Measurements from ENCODE around the gene EFHC1.

EFHC1 gene

DNA sequence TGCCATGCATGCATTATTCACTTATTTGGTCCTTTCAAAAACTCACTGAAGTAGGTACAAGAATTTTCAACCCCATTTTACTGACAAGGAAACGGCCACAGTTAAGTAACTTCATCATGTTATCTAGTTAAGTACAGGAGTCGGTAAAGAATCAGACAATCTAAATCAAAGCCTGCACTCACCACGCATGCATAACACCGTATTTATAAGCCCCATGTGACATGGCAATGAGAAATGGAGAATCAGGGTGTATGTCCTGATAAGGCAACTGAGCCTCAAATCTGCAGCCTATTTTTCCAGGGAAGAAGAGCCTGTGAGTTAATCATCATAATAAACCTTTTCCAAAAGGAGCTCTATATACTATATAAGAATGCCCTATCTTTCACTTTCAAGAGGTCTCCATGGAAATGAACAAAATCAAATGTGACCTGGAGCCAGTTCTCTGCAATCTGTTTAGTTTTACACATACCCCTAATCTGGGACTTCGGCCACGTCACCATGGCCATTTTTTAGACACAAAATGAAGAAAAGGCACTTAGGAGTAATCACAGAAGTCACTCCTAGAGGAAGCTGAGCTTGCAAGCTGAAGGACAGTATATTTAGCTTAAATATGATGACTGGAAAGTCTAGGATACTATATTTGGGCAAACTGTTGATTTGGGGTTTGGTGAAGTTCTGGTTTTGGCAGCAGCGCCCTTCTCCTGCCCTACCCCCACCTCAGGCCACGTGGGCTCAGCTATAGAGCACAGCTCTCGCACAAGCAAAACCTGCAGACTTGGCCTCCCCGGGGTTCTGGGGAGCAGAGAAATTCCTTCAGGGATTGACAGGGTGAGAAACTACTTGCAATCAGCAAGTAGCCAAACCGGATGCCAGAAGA, 137.5 kb downstream of the EFHC1 start:
- Histone ChIP-seq H3K9me2 (replicated peaks; ENCODE audit: insufficient read depth, low read length) (no peaks in the 10 kb centered on the region), H2AFZ (ENCODE audit: low read length) (no peak overlapping the region), H3K9me3 (replicated peaks; ENCODE audit: insufficient read depth, low read length) (no peaks in the 10 kb centered on the region), H3K4me3 (ENCODE audit: low read length) (peak overlapping the region; percentile 28), H3K27me3 (replicated peaks; ENCODE audit: insufficient read depth, low read length) (no peaks in the 10 kb centered on the region), H3K9ac (ENCODE audit: low read length) (peak overlapping the region; percentile 58), H3K79me2 (ENCODE audit: low read length) (peaks cover 100% of the 10 kb centered on the region), H3F3A (ENCODE audit: insufficient read depth, low read length) (peaks cover 63% of the 10 kb centered on the region), H4K20me1 (ENCODE audit: insufficient read depth, low read length) (no peaks in the 10 kb centered on the region), H3K36me3 (replicated peaks; ENCODE audit: insufficient read depth, low read length) (0 out of 2 replicates have a peak, but pooled peaks cover 2% of the 10 kb centered on the region), H3K4me1 (ENCODE audit: low read length) (peaks cover 82% of the 10 kb centered on the region), H3K4me2 (ENCODE audit: low read depth, low read length) (peak overlapping the region; percentile 65), H3K27ac (ENCODE audit: low read length) (peak overlapping the region; percentile 85)
- TF ChIP-seq EZH2 (optimal IDR thresholded peaks at IDR 0.05; ENCODE audit: low read depth, low read length) (no peak), EZH2phosphoT487 (IDR thresholded peaks at IDR 0.05; ENCODE audit: low read length) (no peak)
- TF ChIP-seq, protein P1, sequence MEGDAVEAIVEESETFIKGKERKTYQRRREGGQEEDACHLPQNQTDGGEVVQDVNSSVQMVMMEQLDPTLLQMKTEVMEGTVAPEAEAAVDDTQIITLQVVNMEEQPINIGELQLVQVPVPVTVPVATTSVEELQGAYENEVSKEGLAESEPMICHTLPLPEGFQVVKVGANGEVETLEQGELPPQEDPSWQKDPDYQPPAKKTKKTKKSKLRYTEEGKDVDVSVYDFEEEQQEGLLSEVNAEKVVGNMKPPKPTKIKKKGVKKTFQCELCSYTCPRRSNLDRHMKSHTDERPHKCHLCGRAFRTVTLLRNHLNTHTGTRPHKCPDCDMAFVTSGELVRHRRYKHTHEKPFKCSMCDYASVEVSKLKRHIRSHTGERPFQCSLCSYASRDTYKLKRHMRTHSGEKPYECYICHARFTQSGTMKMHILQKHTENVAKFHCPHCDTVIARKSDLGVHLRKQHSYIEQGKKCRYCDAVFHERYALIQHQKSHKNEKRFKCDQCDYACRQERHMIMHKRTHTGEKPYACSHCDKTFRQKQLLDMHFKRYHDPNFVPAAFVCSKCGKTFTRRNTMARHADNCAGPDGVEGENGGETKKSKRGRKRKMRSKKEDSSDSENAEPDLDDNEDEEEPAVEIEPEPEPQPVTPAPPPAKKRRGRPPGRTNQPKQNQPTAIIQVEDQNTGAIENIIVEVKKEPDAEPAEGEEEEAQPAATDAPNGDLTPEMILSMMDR (IDR thresholded peaks at IDR 0.05; ENCODE audit: low read length): no peak
- peak; percentile 70 for DNase-seq

DNA sequence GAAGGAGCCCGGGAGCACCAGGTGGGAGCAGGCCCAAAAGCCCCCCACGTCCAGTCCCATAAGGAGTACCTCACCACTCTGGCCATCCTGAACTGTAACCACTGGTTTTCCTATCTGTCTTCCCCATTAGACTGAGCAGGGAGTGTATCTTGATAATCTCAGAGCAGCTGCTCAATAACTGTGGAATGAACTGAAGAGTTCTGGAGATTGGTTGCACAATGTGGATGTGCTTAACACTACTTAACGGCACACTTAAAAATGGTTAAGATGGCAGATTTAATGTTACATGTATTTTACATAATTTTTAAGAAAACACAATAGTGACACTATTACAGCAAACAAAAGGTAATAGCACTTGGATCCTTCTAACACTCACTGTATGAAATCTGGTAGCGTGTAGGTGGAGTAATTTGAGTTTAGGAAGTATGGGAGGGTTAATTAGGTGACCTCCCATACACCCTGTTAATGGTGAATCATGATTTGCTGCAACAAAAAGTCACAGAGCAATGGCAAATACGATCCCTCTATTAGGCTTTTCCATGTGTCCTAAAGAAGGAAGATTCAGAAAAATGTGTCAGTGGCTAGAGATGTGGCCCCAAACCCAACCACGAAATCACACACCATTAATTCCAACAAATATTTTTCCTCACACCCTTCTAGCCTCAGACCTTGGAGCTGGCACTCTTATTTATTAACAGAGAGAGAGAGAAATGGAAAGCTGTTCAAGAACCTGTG, 138.3 kb downstream of the EFHC1 start:
- H3K4me2 ChIP-seq (ENCODE audit: low read depth, low read length): peak overlapping the region; percentile 65
- H3K27ac ChIP-seq (ENCODE audit: low read length): peak overlapping the region; percentile 85
- H3K79me2 ChIP-seq (ENCODE audit: low read length): peaks cover 100% of the 10 kb centered on the region
- peak overlapping the region; percentile 28 for H3K4me3 ChIP-seq (ENCODE audit: low read length)
- H3K9me3 ChIP-seq (replicated peaks; ENCODE audit: insufficient read depth, low read length): no peaks in the 10 kb centered on the region
- H3K9ac ChIP-seq (ENCODE audit: low read length): peak overlapping the region; percentile 58
- 0 out of 2 replicates have a peak, but pooled peaks cover 2% of the 10 kb centered on the region for H3K36me3 ChIP-seq (replicated peaks; ENCODE audit: insufficient read depth, low read length)
- H3K9me2 ChIP-seq (replicated peaks; ENCODE audit: insufficient read depth, low read length): no peaks in the 10 kb centered on the region
- TF ChIP-seq, protein P1 (IDR thresholded peaks at IDR 0.05; ENCODE audit: low read length): no peak
- TF ChIP-seq EZH2 (optimal IDR thresholded peaks at IDR 0.05; ENCODE audit: low read depth, low read length): no peak
- TF ChIP-seq EZH2phosphoT487 (IDR thresholded peaks at IDR 0.05; ENCODE audit: low read length): no peak
- peaks cover 55% of the 10 kb centered on the region for H3F3A ChIP-seq (ENCODE audit: insufficient read depth, low read length)
- no peaks in the 10 kb centered on the region for H3K27me3 ChIP-seq (replicated peaks; ENCODE audit: insufficient read depth, low read length)
- no peak overlapping the region for H2AFZ ChIP-seq (ENCODE audit: low read length)
- DNase-seq: no peak
- H3K4me1 ChIP-seq (ENCODE audit: low read length): peaks cover 78% of the 10 kb centered on the region
- no peaks in the 10 kb centered on the region for H4K20me1 ChIP-seq (ENCODE audit: insufficient read depth, low read length)

DNA sequence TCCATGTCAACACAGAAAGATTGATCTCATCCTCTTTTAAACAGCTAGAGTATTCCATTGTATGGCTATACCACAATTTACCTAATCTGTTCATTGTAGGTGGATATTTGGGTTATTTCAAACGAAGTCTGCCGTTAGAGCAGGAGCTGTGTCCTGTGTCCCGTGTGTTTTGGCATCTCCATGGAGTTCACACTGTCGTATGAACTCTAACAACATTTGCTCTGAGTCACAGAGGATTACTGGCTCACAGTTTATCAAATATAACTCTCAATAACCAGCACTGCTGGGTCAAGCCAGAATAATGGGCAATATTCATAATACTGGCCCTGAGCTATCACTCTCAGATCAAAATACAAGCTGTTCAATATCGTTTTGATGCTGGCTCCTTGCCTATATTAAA, 140.3 kb downstream of the EFHC1 start:
- peaks cover 17% of the 10 kb centered on the region for H4K20me1 ChIP-seq (ENCODE audit: insufficient read depth, low read length)
- no peaks in the 10 kb centered on the region for H3K27me3 ChIP-seq (replicated peaks; ENCODE audit: insufficient read depth, low read length)
- TF ChIP-seq, protein P1 (IDR thresholded peaks at IDR 0.05; ENCODE audit: low read length): no peak
- TF ChIP-seq EZH2 (optimal IDR thresholded peaks at IDR 0.05; ENCODE audit: low read depth, low read length) (no peak), EZH2phosphoT487 (IDR thresholded peaks at IDR 0.05; ENCODE audit: low read length) (no peak)
- no peak overlapping the region for H3K9ac ChIP-seq (ENCODE audit: low read length)
- no peak overlapping the region for H2AFZ ChIP-seq (ENCODE audit: low read length)
- H3K27ac ChIP-seq (ENCODE audit: low read length): peak overlapping the region; percentile 37; the same call in 1 of the 2 replicates
- H3K9me3 ChIP-seq (replicated peaks; ENCODE audit: insufficient read depth, low read length): no peaks in the 10 kb centered on the region
- H3K36me3 ChIP-seq (replicated peaks; ENCODE audit: insufficient read depth, low read length): 0 out of 2 replicates have a peak, but pooled peaks cover 8% of the 10 kb centered on the region
- no peak for DNase-seq
- peaks cover 35% of the 10 kb centered on the region for H3F3A ChIP-seq (ENCODE audit: insufficient read depth, low read length)
- H3K79me2 ChIP-seq (ENCODE audit: low read length): peaks cover 100% of the 10 kb centered on the region
- H3K4me2 ChIP-seq (ENCODE audit: low read depth, low read length): no peak overlapping the region
- H3K9me2 ChIP-seq (replicated peaks; ENCODE audit: insufficient read depth, low read length): no peaks in the 10 kb centered on the region
- no peak overlapping the region for H3K4me3 ChIP-seq (ENCODE audit: low read length)
- peaks cover 75% of the 10 kb centered on the region for H3K4me1 ChIP-seq (ENCODE audit: low read length)
